SK-N-SH treated with all-trans-retinoic acid at 6 μM for 48 hours (cell line): ENCODE data around the gene ITPRIPL2.
A peak's percentile ranks its signal among the peaks of the same experiment; 100 is the strongest.

ENCODE experiments used
- ATAC-seq: fragments of 200-7000 bp; cut with Tn5 transposase; 3 replicates; pipeline ENCODE4 v1.9.1; 2020; ENCODE audit warnings: mild to moderate bottlenecking, moderate library complexity
- ARNTL ChIP-seq: fragments of 450-650 bp; formaldehyde crosslinking; IDR thresholded peaks from 2 replicates; pipeline ENCODE4 v1.5.0; 2020; ENCODE audit warnings: low read depth, mild to moderate bottlenecking, moderate library complexity, borderline replicate concordance
- BACH2 ChIP-seq: fragments of 250-450 bp; sonication (Bioruptor Pico); IDR thresholded peaks from 2 replicates; pipeline ENCODE4 v1.9.0; 2021; ENCODE audit warnings: mild to moderate bottlenecking, borderline replicate concordance
- GLIS3 ChIP-seq: fragments of 250-450 bp; sonication (Bioruptor Pico); IDR thresholded peaks from 2 replicates; pipeline ENCODE4 v1.5.0; 2020; ENCODE audit warnings: mild to moderate bottlenecking, moderate library complexity
- ISL1 ChIP-seq: fragments of 250-450 bp; sonication (Bioruptor Pico); IDR thresholded peaks from 2 replicates; pipeline ENCODE4 v2.1.2; 2022; ENCODE audit warnings: mild to moderate bottlenecking, moderate library complexity
- OSR1 ChIP-seq: fragments of 250-450 bp; sonication (Bioruptor Pico); IDR thresholded peaks from 2 replicates; pipeline ENCODE4 v1.8.0; 2022; ENCODE audit warnings: moderate library complexity, mild to moderate bottlenecking, inconsistent platforms
- PPARA ChIP-seq: fragments of 250-450 bp; sonication (Bioruptor Pico); IDR thresholded peaks from 2 replicates; pipeline ENCODE4 v1.5.0; 2020; ENCODE audit warnings: mild to moderate bottlenecking, borderline replicate concordance
- SNAI2 ChIP-seq: fragments of 250-450 bp; sonication (Bioruptor Pico); IDR thresholded peaks from 2 replicates; pipeline ENCODE4 v1.5.0; 2020; ENCODE audit warnings: mild to moderate bottlenecking, moderate library complexity
- TCF4 ChIP-seq: fragments of 250-450 bp; sonication (Bioruptor Pico); IDR thresholded peaks from 2 replicates; pipeline ENCODE4 v1.8.0; 2021; ENCODE audit warnings: mild to moderate bottlenecking, moderate library complexity, borderline replicate concordance
- ZC3H10 ChIP-seq: fragments of 250-450 bp; sonication (Bioruptor Pico); IDR thresholded peaks from 2 replicates; pipeline ENCODE4 v1.5.1; 2021; ENCODE audit warnings: mild to moderate bottlenecking, moderate library complexity
- ZFP3 ChIP-seq: fragments of 250-450 bp; sonication (Bioruptor Pico); IDR thresholded peaks from 2 replicates; pipeline ENCODE4 v1.5.0; 2020; ENCODE audit warnings: mild to moderate bottlenecking, moderate library complexity
- ZFP30 ChIP-seq: fragments of 450-650 bp; formaldehyde crosslinking; IDR thresholded peaks from 2 replicates; pipeline ENCODE4 v1.5.0; 2022; ENCODE audit warnings: mild to moderate bottlenecking, moderate library complexity
- ZNF565 ChIP-seq: fragments of 450-650 bp; formaldehyde crosslinking; conservative IDR thresholded peaks from 2 replicates; pipeline ENCODE4 v1.5.0; 2020; ENCODE audit warnings: low read depth, mild to moderate bottlenecking, moderate library complexity
- ZNF70 ChIP-seq: fragments of 450-650 bp; formaldehyde crosslinking; IDR thresholded peaks from 2 replicates; pipeline ENCODE4 v1.5.0; 2020; ENCODE audit warnings: mild to moderate bottlenecking, moderate library complexity
- ZNF8 ChIP-seq: fragments of 450-650 bp; formaldehyde crosslinking; IDR thresholded peaks from 2 replicates; pipeline ENCODE4 v1.5.0; 2020; ENCODE audit warnings: mild to moderate bottlenecking, moderate library complexity
- TF ChIP-seq, protein P1 (sequence below): fragments of 250-450 bp; sonication (Bioruptor Pico); IDR thresholded peaks from 2 replicates; pipeline ENCODE4 v1.5.0; 2020; ENCODE audit warnings: mild to moderate bottlenecking, moderate library complexity
- TF ChIP-seq, protein P2 (sequence below): fragments of 250-450 bp; sonication (Bioruptor Pico); IDR thresholded peaks from 2 replicates; pipeline ENCODE4 v1.8.0; 2021; ENCODE audit warnings: low read depth, mild to moderate bottlenecking, moderate library complexity, borderline replicate concordance
- TF ChIP-seq, protein P3 (sequence below): fragments of 250-450 bp; sonication (Bioruptor Pico); IDR thresholded peaks from 2 replicates; pipeline ENCODE4 v1.5.1; 2021; ENCODE audit warnings: mild to moderate bottlenecking, moderate library complexity

The ITPRIPL2 gene

DNA sequence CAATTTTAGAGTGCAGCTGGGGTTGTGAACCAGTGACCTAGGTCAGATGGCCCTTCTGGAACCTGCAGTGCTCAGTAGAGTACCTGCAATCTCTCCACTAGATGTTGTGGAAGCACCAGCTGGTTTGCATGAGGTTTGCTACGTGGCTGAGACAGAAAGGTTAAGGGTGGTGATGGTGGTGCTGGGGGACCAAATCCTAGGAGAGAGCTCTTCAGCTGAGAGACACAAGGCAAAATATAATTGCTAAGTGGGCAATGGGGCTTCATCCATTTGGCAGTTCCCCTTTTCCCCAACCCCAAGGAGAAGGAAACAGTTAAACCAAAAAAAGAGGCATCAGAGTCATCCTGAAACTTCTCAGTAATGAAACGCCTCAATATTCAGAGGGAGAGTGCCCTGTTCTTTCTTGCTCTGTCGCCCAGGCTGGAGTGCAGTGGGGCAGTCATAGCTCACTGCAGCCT, 13.9 kb downstream of the ITPRIPL2 start (continued):
- TF ChIP-seq, protein P1, sequence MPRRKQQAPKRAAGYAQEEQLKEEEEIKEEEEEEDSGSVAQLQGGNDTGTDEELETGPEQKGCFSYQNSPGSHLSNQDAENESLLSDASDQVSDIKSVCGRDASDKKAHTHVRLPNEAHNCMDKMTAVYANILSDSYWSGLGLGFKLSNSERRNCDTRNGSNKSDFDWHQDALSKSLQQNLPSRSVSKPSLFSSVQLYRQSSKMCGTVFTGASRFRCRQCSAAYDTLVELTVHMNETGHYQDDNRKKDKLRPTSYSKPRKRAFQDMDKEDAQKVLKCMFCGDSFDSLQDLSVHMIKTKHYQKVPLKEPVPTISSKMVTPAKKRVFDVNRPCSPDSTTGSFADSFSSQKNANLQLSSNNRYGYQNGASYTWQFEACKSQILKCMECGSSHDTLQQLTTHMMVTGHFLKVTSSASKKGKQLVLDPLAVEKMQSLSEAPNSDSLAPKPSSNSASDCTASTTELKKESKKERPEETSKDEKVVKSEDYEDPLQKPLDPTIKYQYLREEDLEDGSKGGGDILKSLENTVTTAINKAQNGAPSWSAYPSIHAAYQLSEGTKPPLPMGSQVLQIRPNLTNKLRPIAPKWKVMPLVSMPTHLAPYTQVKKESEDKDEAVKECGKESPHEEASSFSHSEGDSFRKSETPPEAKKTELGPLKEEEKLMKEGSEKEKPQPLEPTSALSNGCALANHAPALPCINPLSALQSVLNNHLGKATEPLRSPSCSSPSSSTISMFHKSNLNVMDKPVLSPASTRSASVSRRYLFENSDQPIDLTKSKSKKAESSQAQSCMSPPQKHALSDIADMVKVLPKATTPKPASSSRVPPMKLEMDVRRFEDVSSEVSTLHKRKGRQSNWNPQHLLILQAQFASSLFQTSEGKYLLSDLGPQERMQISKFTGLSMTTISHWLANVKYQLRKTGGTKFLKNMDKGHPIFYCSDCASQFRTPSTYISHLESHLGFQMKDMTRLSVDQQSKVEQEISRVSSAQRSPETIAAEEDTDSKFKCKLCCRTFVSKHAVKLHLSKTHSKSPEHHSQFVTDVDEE (CRISPR knock-in tag), result no peak
- no peak for TF ChIP-seq ISL1 (CRISPR knock-in tag)
- TF ChIP-seq, all 23 proteins: peak for 0

DNA sequence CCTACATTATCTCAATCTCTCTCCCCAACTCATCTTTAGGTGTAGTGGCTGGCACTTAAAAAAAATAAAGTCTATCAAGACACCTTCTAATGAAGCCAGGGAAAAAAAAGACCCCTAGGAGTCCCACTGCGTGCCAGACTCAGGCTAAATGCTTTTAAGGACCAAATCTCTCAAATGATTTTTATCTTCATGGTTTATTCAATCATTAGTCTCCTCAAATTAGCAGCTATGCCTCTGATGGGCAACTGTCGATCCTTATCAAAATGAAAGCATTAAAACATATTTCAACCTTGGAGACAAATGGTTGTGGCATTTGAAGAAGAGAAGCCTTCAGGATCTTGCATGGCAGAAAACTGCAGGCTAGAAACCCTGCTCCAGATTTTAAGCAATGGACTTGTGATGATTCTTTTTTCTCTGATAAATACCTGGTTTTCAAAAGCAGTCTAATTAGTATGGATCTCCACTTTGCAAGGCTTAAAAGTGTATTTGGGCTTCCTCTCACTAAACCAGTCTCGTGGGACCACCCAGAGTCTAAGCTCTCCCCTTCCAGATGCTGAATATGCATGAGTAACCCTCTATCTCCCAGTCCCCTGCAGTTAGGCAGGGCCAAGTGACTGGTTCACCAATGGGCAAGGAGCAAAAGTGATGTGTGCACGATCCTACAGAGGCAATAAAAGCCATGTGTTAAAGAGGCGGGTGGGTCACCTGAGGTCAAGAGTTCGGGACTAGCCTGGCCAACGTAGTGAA, 14.9 kb downstream of the ITPRIPL2 start:
- TF ChIP-seq TCF4 (CRISPR knock-in tag), result no peak
- TF ChIP-seq, protein P2, sequence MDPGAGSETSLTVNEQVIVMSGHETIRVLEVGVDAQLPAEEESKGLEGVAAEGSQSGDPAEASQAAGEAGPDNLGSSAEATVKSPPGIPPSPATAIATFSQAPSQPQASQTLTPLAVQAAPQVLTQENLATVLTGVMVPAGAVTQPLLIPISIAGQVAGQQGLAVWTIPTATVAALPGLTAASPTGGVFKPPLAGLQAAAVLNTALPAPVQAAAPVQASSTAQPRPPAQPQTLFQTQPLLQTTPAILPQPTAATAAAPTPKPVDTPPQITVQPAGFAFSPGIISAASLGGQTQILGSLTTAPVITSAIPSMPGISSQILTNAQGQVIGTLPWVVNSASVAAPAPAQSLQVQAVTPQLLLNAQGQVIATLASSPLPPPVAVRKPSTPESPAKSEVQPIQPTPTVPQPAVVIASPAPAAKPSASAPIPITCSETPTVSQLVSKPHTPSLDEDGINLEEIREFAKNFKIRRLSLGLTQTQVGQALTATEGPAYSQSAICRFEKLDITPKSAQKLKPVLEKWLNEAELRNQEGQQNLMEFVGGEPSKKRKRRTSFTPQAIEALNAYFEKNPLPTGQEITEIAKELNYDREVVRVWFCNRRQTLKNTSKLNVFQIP (CRISPR knock-in tag), result no peak
- no peak for TF ChIP-seq BACH2
- TF ChIP-seq ZC3H10 (CRISPR knock-in tag), result no peak
- TF ChIP-seq ZFP3, result no peak
- TF ChIP-seq SNAI2 (CRISPR knock-in tag), result no peak
- TF ChIP-seq PPARA, result no peak
- TF ChIP-seq OSR1, result no peak
- TF ChIP-seq, all 23 proteins: peak for 0
- ATAC-seq, result no peak

DNA sequence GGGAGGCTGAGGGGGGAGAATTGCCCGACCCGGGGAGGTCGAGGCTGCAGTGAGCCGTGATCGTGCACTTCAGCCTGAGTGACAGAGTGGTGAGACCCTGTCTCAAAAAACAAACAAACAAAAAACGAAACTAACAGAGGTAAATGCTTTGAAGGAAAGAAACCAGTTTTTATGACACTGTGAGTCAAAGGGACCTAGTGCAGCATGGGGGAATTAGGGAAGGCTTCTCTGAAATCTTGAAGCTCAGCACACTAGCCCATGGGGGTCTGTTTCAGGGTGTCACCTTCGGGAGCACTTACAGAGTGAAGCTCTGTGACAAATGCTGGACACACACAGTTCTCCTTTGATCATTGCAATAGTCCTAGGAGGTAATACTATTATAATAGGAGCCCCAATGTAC, 16.6 kb downstream of the ITPRIPL2 start:
- ATAC-seq, result no peak
- TF ChIP-seq, protein P3, sequence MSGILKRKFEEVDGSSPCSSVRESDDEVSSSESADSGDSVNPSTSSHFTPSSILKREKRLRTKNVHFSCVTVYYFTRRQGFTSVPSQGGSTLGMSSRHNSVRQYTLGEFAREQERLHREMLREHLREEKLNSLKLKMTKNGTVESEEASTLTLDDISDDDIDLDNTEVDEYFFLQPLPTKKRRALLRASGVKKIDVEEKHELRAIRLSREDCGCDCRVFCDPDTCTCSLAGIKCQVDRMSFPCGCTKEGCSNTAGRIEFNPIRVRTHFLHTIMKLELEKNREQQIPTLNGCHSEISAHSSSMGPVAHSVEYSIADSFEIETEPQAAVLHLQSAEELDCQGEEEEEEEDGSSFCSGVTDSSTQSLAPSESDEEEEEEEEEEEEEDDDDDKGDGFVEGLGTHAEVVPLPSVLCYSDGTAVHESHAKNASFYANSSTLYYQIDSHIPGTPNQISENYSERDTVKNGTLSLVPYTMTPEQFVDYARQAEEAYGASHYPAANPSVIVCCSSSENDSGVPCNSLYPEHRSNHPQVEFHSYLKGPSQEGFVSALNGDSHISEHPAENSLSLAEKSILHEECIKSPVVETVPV (CRISPR knock-in tag), result no peak
- no peak for TF ChIP-seq ZNF8 (CRISPR knock-in tag)

DNA sequence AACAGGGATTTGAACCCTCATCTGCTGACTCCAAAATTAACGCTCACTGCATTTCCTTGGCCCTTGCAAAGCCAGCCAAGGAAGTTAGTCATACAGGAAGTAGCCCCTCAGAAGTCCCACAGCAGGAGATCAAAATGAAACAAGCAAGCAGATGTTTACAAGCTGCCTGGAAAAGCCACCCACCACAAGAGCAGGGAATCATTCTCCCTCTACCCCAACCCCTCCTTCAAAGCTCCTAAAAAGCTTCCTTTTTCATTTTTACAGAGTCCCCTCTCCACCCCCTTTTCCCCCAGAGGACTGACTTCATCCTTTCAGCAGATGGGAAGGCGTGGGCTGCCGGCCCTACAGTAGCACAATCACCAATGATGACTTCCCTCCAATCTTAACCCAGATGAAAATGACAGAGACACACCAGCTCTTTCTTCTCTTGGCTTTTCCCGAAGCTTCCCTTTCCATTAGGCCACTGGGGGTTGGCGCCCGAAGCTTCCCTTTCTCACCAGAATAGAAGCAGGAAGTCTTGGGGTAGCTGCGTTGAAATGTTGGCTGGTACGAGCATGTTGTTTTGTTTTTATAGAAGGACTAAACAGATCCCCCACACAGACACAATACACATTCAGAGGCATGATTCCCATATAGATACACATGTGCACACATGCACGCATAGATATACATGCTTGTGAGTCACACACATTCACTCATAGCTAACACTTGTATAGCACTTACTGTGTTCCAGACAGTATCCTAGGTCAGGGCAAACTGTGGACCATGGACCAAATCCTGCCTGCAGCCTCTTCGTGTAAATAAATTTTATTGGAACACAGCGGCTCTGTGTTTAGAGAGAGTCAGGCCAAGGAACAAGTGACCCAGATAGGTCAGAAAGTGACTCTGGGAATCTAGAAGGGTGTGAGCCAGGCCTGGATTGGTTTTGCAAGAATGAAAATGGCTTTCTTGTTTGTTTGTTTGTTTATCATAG, 17.4 kb downstream of the ITPRIPL2 start:
- ATAC-seq, result peak; percentile 78
- TF ChIP-seq ARNTL (no peak), GLIS3 (CRISPR knock-in tag) (no peak), ZFP30 (CRISPR knock-in tag) (no peak), ZNF70 (CRISPR knock-in tag) (no peak), ZNF565 (no peak), TCF4 (CRISPR knock-in tag) (no peak)
- TF ChIP-seq, protein P3 (CRISPR knock-in tag), result no peak

DNA sequence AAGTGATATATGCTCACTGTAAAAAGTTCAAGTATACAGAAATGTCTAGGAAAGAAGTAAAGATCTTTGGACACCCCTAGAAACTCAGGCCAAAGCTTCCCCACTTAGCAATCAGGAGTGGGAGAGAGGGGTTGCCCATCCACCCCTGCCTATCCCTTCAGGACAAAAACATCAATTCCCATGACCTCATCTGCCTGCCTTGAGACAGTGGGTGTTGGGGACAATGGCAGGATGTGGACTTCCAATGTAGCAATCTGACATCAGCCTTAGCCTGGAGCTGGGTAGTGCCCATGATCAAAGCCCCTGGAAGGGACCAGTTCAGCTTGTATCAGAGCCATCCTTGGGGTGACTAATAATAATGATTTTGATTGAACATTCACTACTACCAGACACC, 18.1 kb downstream of the ITPRIPL2 start:
- no peak for ATAC-seq
- TF ChIP-seq ZNF8 (CRISPR knock-in tag) (no peak), ZNF70 (CRISPR knock-in tag) (no peak)
